Gastrocnemius medialis (tissue), 4 donors: ENCODE results near the gene NAV2.

Experiments
- CTCF ChIP-seq, 5 experiments: fragments of 450-650 bp in 3 of 5; fragments of 200-600 bp in 2 of 5; sonication (generic) in 2 of 5; IDR thresholded peaks in 4 of 5; conservative IDR thresholded peaks in 1 of 5; 1 replicate in 4 of 5; 2 replicates in 1 of 5; pipeline ENCODE4 v1.5.1; 2016 to 2019; ENCODE audit warnings: antibody characterized with exemption in 5 of 5, mild to moderate bottlenecking in 3 of 5, moderate library complexity in 3 of 5
- POLR2A ChIP-seq, 2 donors: fragments of 450-650 bp; IDR thresholded peaks; one replicate each; pipeline ENCODE4 v1.6.1; 2017; ENCODE audit warnings: antibody characterized with exemption in 2 of 2, mild to moderate bottlenecking in 2 of 2, moderate library complexity in 2 of 2

- TF ChIP-seq CTCF (IDR thresholded peaks at IDR 0.05 in 4 of 5, conservative IDR thresholded peaks at IDR 0.05 in 1 of 5) (no peak), POLR2A (IDR thresholded peaks at IDR 0.05) (no peak)
Measured at GRCh38 chr11:19876750-19877149, 164.1 kb downstream of the NAV2 start.
